HFFc6 (cell line): ENCODE results near the gene CCSER1. TPM values are rescaled to one million over a fixed set of nuclear protein-coding genes. Genes with fewer than 3 reads are reported as not detected.
"Not testable (repeated sequence)": the region's sequence is repeated elsewhere in the genome, so short reads cannot be mapped to it uniquely, and the experiment has no call there.

Source experiments
- DNase-seq: peaks from one replicate; pipeline ENCODE4 v3.0.0-alpha.2; 2018
- H3K27ac Mint-ChIP-seq: 2 replicates; pipeline ENCODE4 v1.8.0; 2020; ENCODE audit warnings: mild to moderate bottlenecking, mixed read lengths
- H3K27me3 Mint-ChIP-seq: 2 replicates; pipeline ENCODE4 v1.8.0; 2021; ENCODE audit warnings: mild to moderate bottlenecking, moderate library complexity, mixed read lengths; ENCODE audit not compliant: insufficient read depth
- H3K36me3 Mint-ChIP-seq: 2 replicates; pipeline ENCODE4 v1.8.0; 2021; ENCODE audit warnings: low read depth, mixed read lengths
- H3K4me1 Mint-ChIP-seq: 2 replicates; pipeline ENCODE4 v1.8.0; 2020; ENCODE audit warnings: low read depth, mixed read lengths
- H3K4me3 Mint-ChIP-seq: 2 replicates; pipeline ENCODE4 v1.8.0; 2020; ENCODE audit warnings: mild to moderate bottlenecking, moderate library complexity, mixed read lengths
- H3K9me3 Mint-ChIP-seq: 2 replicates; pipeline ENCODE4 v1.8.0; 2020; ENCODE audit warnings: mild to moderate bottlenecking, mixed read lengths
- CTCF ChIP-seq: fragments of 200-600 bp; sonication (generic); IDR thresholded peaks from 2 replicates; pipeline ENCODE4 v1.5.0; 2021; ENCODE audit warnings: antibody characterized with exemption, mild to moderate bottlenecking
- total RNA-seq, 6 experiments: library from RNA; stranded (reverse); fragmentation: NEBNext Ultra II Directional; extraction: Animal tissue kit (Norgen Biotek cat#: 25700); gene quantifications; 2 replicates in 1 of 6; 3 replicates in 5 of 6; pipeline ENCODE4 v1.2.3, GENCODE V29; 2021

Gene CCSER1
- total RNA-seq, 6 experiments from 2014 or later, result not detected

DNA sequence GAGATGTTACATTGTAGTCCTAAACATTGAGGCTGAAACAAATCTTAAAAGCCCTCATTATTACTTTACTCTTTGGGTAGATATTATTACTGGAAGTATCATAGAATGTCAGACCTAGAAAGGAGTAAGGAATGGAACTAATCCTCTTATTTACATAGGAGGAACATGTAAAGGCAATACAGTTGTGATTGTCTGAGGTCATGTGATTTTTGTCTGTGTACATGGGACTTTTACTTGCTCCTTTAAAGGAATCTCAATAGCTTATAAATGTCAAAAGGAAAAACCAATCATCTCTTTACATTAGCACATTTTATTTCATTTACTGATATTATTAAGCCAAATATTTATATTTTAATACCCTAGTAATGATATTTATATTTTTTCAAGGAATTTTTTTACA, 568.2 kb downstream of the CCSER1 start:
- no peak for TF ChIP-seq CTCF
- H3K27ac Mint-ChIP-seq, result no peak overlapping the region
- no peaks in the 10 kb centered on the region for H3K4me1 Mint-ChIP-seq
- no peaks in the 10 kb centered on the region for H3K27me3 Mint-ChIP-seq
- H3K9me3 Mint-ChIP-seq, result peaks cover 11% of the 10 kb centered on the region
- no peaks in the 10 kb centered on the region for H3K36me3 Mint-ChIP-seq
- no peak for DNase-seq
- no peak overlapping the region for H3K4me3 Mint-ChIP-seq

GRCh38 chr4:90705501-90705900, 578.3 kb downstream of the CCSER1 start:
- H3K27ac Mint-ChIP-seq, H3K27me3 Mint-ChIP-seq, H3K36me3 Mint-ChIP-seq, DNase-seq, H3K4me3 Mint-ChIP-seq, H3K4me1 Mint-ChIP-seq: not testable (repeated sequence)
- peaks cover 42% of the 10 kb centered on the region for H3K9me3 Mint-ChIP-seq

GRCh38 chr4:90715242-90715641, 588.0 kb downstream of the CCSER1 start:
- H3K36me3 Mint-ChIP-seq, result no peaks in the 10 kb centered on the region

DNA sequence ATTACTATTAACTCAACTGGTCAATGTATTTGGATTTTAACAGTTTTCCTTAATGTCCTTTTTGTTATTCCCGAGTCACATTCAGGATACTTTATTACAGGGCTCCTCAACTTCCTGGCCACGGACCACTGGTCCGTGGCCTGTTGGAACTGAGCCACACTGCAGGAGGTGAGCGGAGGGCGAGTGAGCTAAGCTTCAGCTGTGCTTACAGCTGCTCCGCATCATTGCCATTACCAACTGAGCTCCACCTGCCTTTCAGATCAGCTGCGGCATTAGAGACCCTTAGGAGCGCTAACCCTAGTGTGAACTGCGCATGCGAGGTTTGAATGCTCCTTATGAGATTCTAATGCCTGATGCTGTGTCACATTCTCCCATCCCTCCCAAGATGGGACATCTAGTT, 591.7 kb downstream of the CCSER1 start:
- Mint-ChIP-seq H3K36me3 (no peaks in the 10 kb centered on the region), H3K9me3 (peaks cover 12% of the 10 kb centered on the region), H3K27me3 (no peaks in the 10 kb centered on the region), H3K4me3 (no peak overlapping the region), H3K27ac (no peak overlapping the region), H3K4me1 (no peaks in the 10 kb centered on the region)
- no peak for TF ChIP-seq CTCF
- DNase-seq, result no peak

More at GRCh38 chr4:90715242-90715641, 588.0 kb downstream of the CCSER1 start:
- Mint-ChIP-seq H3K4me3 (no peak overlapping the region), H3K4me1 (no peaks in the 10 kb centered on the region), H3K27me3 (no peaks in the 10 kb centered on the region), H3K27ac (no peak overlapping the region), H3K9me3 (peaks cover 41% of the 10 kb centered on the region)
- DNase-seq, result no peak
- no peak for TF ChIP-seq CTCF

DNA sequence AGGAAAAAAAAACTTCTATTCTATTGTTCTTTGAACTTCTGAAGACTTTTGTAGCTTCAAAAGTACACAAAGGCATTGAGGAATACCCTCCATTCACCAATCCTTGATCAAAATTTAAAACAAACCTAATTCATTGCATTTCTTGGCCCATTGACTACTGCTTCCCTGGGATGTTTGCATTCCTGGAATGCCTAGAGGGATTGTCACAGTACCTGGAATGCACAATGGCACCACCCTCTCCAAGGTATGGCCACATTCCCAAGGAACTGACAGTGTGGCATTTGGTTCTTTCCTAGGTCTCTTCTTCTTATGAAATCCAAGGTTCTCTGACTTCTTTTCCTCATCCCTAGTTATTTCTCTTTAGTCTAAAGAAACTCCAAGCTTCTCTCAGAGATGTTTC, 600.7 kb downstream of the CCSER1 start:
- H3K27me3 Mint-ChIP-seq, result no peaks in the 10 kb centered on the region
- H3K4me1 Mint-ChIP-seq, result no peaks in the 10 kb centered on the region
- no peak overlapping the region for H3K4me3 Mint-ChIP-seq
- H3K9me3 Mint-ChIP-seq, result peaks cover 11% of the 10 kb centered on the region
- no peak for TF ChIP-seq CTCF
- no peak for DNase-seq
- H3K27ac Mint-ChIP-seq, result no peak overlapping the region
- H3K36me3 Mint-ChIP-seq, result no peaks in the 10 kb centered on the region; the same call in 1 of the 2 replicates

DNA sequence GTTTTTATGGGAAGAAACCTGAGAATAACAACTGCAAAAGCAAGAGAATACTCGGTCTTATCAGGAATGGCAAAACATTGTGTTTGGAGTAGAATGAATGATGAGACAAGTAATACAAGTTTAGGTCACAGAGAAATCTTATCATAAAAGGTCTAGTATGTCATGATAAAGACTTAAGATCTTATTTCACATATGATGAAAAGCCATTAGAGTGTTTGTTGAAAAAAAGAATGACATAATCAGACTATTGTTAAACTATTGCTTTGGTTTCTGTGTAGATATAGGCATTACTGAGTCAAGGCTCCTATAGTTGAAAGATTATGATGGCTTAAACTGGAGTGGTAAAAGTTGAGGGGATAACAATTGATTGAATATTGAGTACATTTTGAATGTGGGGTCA, 603.6 kb downstream of the CCSER1 start:
- Mint-ChIP-seq H3K9me3 (peaks cover 18% of the 10 kb centered on the region), H3K27ac (no peak overlapping the region), H3K36me3 (no peaks in the 10 kb centered on the region; the same call in 1 of the 2 replicates), H3K4me1 (no peaks in the 10 kb centered on the region), H3K4me3 (no peak overlapping the region), H3K27me3 (no peaks in the 10 kb centered on the region)
- TF ChIP-seq CTCF, result no peak
- DNase-seq, result no peak
